G401 (cell line): ENCODE results near the gene CCDC148. TPM values are rescaled to one million over a fixed set of nuclear protein-coding genes. Genes with fewer than 3 reads are reported as not detected.

Source experiments
- DNase-seq: peaks from one replicate; pipeline ENCODE4 v3.0.0-alpha.2; 2015; ENCODE audit warnings: low spot score
- in situ Hi-C: cut with HindIII; loops from 2 replicates; pipeline ENCODE4 v1.10.0; 2016; ENCODE audit warnings: low sequenced_read_pairs, mixed read lengths
- total RNA-seq: library from RNA; depleted of rRNA; stranded (reverse); fragments of >200 nt; shearing (Covaris generic); gene quantifications from 2 replicates; pipeline ENCODE4 v1.2.3, GENCODE V29; 2014

The CCDC148 gene
- total RNA-seq, 1 experiment from 2014 or later, result 4.1 TPM

GRCh38 chr2:158199928-158200650 is 256.5 kb downstream of the CCDC148 start:
- no peak for DNase-seq
- in situ Hi-C loops, result no loop called here

- in situ Hi-C loops, result no loop called here
- DNase-seq, result no peak
These were observed 258.6 kb downstream of the CCDC148 start for GRCh38 chr2:158197940-158198339.

- in situ Hi-C loops, result no loop called here
- DNase-seq, result no peak
These were observed 262.3 kb downstream of the CCDC148 start for GRCh38 chr2:158194229-158194628.

- in situ Hi-C loops, result no loop called here
- no peak for DNase-seq
These were observed 263.8 kb downstream of the CCDC148 start for GRCh38 chr2:158192515-158193443.

GRCh38 chr2:158191076-158191895 is 265.3 kb downstream of the CCDC148 start:
- DNase-seq, result no peak
- in situ Hi-C loops, result no loop called here

GRCh38 chr2:158189526-158189925 is 267.0 kb downstream of the CCDC148 start:
- in situ Hi-C loops, result no loop called here
- no peak for DNase-seq

- DNase-seq, result no peak
- in situ Hi-C loops, result no loop called here
These were observed 268.6 kb downstream of the CCDC148 start for GRCh38 chr2:158187908-158188307.

GRCh38 chr2:158184556-158185343 is 271.8 kb downstream of the CCDC148 start:
- in situ Hi-C loops, result no loop called here
- DNase-seq, result no peak

- in situ Hi-C loops, result no loop called here
These were observed 272.6 kb downstream of the CCDC148 start for GRCh38 chr2:158184001-158184400.

GRCh38 chr2:158182676-158183295 is 273.8 kb downstream of the CCDC148 start:
- in situ Hi-C loops, result no loop called here
- DNase-seq, result no peak

More at GRCh38 chr2:158184001-158184400, 272.6 kb downstream of the CCDC148 start:
- DNase-seq, result no peak

GRCh38 chr2:158181171-158181570 is 275.4 kb downstream of the CCDC148 start:
- in situ Hi-C loops, result no loop called here
- DNase-seq, result no peak

- DNase-seq, result peak; percentile 37
- in situ Hi-C loops, result no loop called here
These were observed 276.9 kb downstream of the CCDC148 start for GRCh38 chr2:158179660-158180059.

- in situ Hi-C loops, result no loop called here
- DNase-seq, result no peak
These were observed 277.9 kb downstream of the CCDC148 start for GRCh38 chr2:158178646-158179045.

- in situ Hi-C loops, result no loop called here
- no peak for DNase-seq
These were observed 281.6 kb downstream of the CCDC148 start for GRCh38 chr2:158174956-158175355.

GRCh38 chr2:158174495-158174894 is 282.1 kb downstream of the CCDC148 start:
- DNase-seq, result no peak
- in situ Hi-C loops, result no loop called here

GRCh38 chr2:158172719-158173118 is 283.8 kb downstream of the CCDC148 start:
- DNase-seq, result no peak
- in situ Hi-C loops, result no loop called here

- DNase-seq, result no peak
- in situ Hi-C loops, result no loop called here
These were observed 302.0 kb downstream of the CCDC148 start for GRCh38 chr2:158154596-158154995.

GRCh38 chr2:158153270-158154015 is 303.1 kb downstream of the CCDC148 start:
- no peak for DNase-seq
- in situ Hi-C loops, result no loop called here
